ENCODE results near the gene RTBDN. TPM values are rescaled to one million over a fixed set of nuclear protein-coding genes. Genes with fewer than 3 reads are reported as not detected.

Gene RTBDN
- polyA plus RNA-seq, 1 of the 3 experiments (the other 2 are of a cell fraction), result 0.72 TPM

- Histone ChIP-seq H3K9me2 (no peaks in the 10 kb centered on the region), H3K27ac (ENCODE audit: low read depth in 2 of 2, low read length in 1 of 2) (peak overlapping the region in 1 of 2 experiments; percentile 76; a peak in 2 of 4 replicates), H3K4me1 (ENCODE audit: control insufficient read depth in 1 of 2, insufficient read depth in 2 of 2, low read depth in 1 of 2, low read length in 1 of 2) (peaks cover 0 to 45% of the 10 kb centered on the region in 2 experiments; a peak in 1 of 4 replicates), H3K79me2 (ENCODE audit: insufficient read depth) (no peaks in the 10 kb centered on the region), H2AFZ (ENCODE audit: low read depth) (no peak overlapping the region), H3K4me3 (ENCODE audit: low read depth in 2 of 2, low read length in 1 of 2) (peak overlapping the region; percentile 73 to 81), H3K9me3 (no peaks in the 10 kb centered on the region), H3K9ac (peak overlapping the region; percentile 43; the same call in 1 of the 2 replicates), H3K4me2 (peak overlapping the region; percentile 87), H3F3A (replicated peaks; ENCODE audit: insufficient read depth) (peaks cover 30% of the 10 kb centered on the region), H3K27me3 (ENCODE audit: insufficient read depth) (no peaks in the 10 kb centered on the region), H3K36me3 (replicated peaks in 1 of 2; ENCODE audit: control insufficient read depth in 1 of 2, insufficient read depth in 2 of 2, low read length in 1 of 2) (no peaks in the 10 kb centered on the region), H4K20me1 (ENCODE audit: insufficient read depth) (no peaks in the 10 kb centered on the region)
- POLR2A ChIA-PET, result interaction anchor here (1.3 kb wide), 1 partner anchor 52 kb away, joined by 4 read pairs; the partner anchor contains the start of gene GCDH
- peak; percentile 55 for DNase-seq
- TF ChIP-seq MAX (IDR thresholded peaks at IDR 0.05; ENCODE audit: low read depth) (0 out of 2 replicates have a peak, but pooled peaks have one; percentile 37), RFX5 (IDR thresholded peaks at IDR 0.05; ENCODE audit: low read length) (no peak), MXI1 (IDR thresholded peaks at IDR 0.05; ENCODE audit: low read depth, low read length) (peak; percentile 73; the same call in 1 of the 2 replicates), ELF1 (IDR thresholded peaks at IDR 0.05) (no peak)
- CTCF ChIA-PET, result interaction anchor here (0.6 to 3.1 kb wide), 15 partner anchors 8 to 1690 kb away, joined by 3 to 19 read pairs (median 4); partner anchors contain the start of gene THSD8
- 30% methylated on average over 21 of the region's 21 CpGs for WGBS (ENCODE audit: low lambda C conversion rate)
These were observed 4.7 kb upstream of the RTBDN start for GRCh38 chr19:12838886-12839756.

GRCh38 chr19:12838182-12838885 is 4.0 kb upstream of the RTBDN start, which contains the start of gene MAST1:
Gene MAST1 (plus strand): TSS chr19:12838515. CDS start chr19:12838573, 58 bp downstream.
- peak within 1 kb of the TSS; percentile 87 for H3K4me2 ChIP-seq
- peak within 1 kb of the TSS; percentile 43; the same call in 1 of the 2 replicates for H3K9ac ChIP-seq
- peaks cover 30% of the 10 kb centered on the region for H3F3A ChIP-seq (replicated peaks; ENCODE audit: insufficient read depth)
- peak; percentile 94 for DNase-seq
- no peaks in the 10 kb centered on the region for H3K79me2 ChIP-seq (ENCODE audit: insufficient read depth)
- under 1% methylated on average over 19 of the region's 69 CpGs for WGBS (ENCODE audit: low lambda C conversion rate)
- ChIA-PET CTCF (interaction anchor here (0.6 to 3.1 kb wide), 15 partner anchors 9 to 1691 kb away, joined by 3 to 19 read pairs (median 4); partner anchors contain the start of gene THSD8), POLR2A (interaction anchor here (1.3 kb wide), 1 partner anchor 52 kb away, joined by 4 read pairs; the partner anchor contains the start of gene GCDH)
- no peaks in the 10 kb centered on the region for H3K9me2 ChIP-seq
- H3K4me1 ChIP-seq (ENCODE audit: control insufficient read depth in 1 of 2, insufficient read depth in 2 of 2, low read depth in 1 of 2, low read length in 1 of 2), result peaks cover under 1 to 47% of the 10 kb centered on the region in 2 experiments; a peak in 2 of 4 replicates
- H4K20me1 ChIP-seq (ENCODE audit: insufficient read depth), result no peaks in the 10 kb centered on the region
- H3K27me3 ChIP-seq (ENCODE audit: insufficient read depth), result no peaks in the 10 kb centered on the region
- H3K27ac ChIP-seq (ENCODE audit: low read depth in 2 of 2, low read length in 1 of 2), result peak within 1 kb of the TSS in 1 of 2 experiments; percentile 76; a peak in 2 of 4 replicates
- peak within 1 kb of the TSS; percentile 85; the same call in 1 of the 2 replicates for H2AFZ ChIP-seq (ENCODE audit: low read depth)
- H3K36me3 ChIP-seq (replicated peaks in 1 of 2; ENCODE audit: control insufficient read depth in 1 of 2, insufficient read depth in 2 of 2, low read length in 1 of 2), result no peaks in the 10 kb centered on the region
- H3K4me3 ChIP-seq (ENCODE audit: low read depth in 2 of 2, low read length in 1 of 2), result peak within 1 kb of the TSS; percentile 73 to 81
- H3K9me3 ChIP-seq, result no peaks in the 10 kb centered on the region
- TF ChIP-seq, protein P1, sequence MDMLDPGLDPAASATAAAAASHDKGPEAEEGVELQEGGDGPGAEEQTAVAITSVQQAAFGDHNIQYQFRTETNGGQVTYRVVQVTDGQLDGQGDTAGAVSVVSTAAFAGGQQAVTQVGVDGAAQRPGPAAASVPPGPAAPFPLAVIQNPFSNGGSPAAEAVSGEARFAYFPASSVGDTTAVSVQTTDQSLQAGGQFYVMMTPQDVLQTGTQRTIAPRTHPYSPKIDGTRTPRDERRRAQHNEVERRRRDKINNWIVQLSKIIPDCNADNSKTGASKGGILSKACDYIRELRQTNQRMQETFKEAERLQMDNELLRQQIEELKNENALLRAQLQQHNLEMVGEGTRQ (IDR thresholded peaks at IDR 0.05; ENCODE audit: borderline replicate concordance, low read depth, low read length), result no peak
- TF ChIP-seq RCOR1 (IDR thresholded peaks at IDR 0.05; ENCODE audit: low read length) (no peak), MXI1 (IDR thresholded peaks at IDR 0.05; ENCODE audit: low read depth, low read length) (peak; percentile 51; the same call in 1 of the 2 replicates), FOXJ3 (CRISPR knock-in tag; IDR thresholded peaks at IDR 0.05) (no peak), RAD21 (IDR thresholded peaks at IDR 0.05; ENCODE audit: low read length) (peak; percentile 28; the same call in 1 of the 2 replicates), FOXM1 (IDR thresholded peaks at IDR 0.05; ENCODE audit: low read depth) (no peak), GATA2 (CRISPR knock-in tag; IDR thresholded peaks at IDR 0.05) (no peak), GABPA (IDR thresholded peaks at IDR 0.05; ENCODE audit: low read depth) (no peak), USF1 (IDR thresholded peaks at IDR 0.05; ENCODE audit: borderline replicate concordance, low read depth) (no peak), NRF1 (IDR thresholded peaks at IDR 0.05; ENCODE audit: low read depth, low read length) (peak; percentile 12; the same call in 1 of the 2 replicates), RFX5 (IDR thresholded peaks at IDR 0.05; ENCODE audit: low read length) (no peak), TEAD4 (IDR thresholded peaks at IDR 0.05; ENCODE audit: borderline replicate concordance, insufficient read depth) (no peak), SIN3A (IDR thresholded peaks at IDR 0.05; ENCODE audit: borderline replicate concordance, low read depth, low read length) (no peak), MEF2A (IDR thresholded peaks at IDR 0.05; ENCODE audit: borderline replicate concordance, low read depth) (no peak), SMC3 (IDR thresholded peaks at IDR 0.05; ENCODE audit: low read depth, low read length) (peak; percentile 11; the same call in 1 of the 2 replicates), POLR2AphosphoS5 (IDR thresholded peaks at IDR 0.05; ENCODE audit: low read depth, low read length) (no peak)
- TF ChIP-seq, protein P2, sequence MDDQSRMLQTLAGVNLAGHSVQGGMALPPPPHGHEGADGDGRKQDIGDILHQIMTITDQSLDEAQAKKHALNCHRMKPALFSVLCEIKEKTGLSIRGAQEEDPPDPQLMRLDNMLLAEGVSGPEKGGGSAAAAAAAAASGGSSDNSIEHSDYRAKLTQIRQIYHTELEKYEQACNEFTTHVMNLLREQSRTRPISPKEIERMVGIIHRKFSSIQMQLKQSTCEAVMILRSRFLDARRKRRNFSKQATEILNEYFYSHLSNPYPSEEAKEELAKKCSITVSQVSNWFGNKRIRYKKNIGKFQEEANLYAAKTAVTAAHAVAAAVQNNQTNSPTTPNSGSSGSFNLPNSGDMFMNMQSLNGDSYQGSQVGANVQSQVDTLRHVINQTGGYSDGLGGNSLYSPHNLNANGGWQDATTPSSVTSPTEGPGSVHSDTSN (IDR thresholded peaks at IDR 0.05), result no peak

Data from SK-N-SH (cell line).